ENCODE measurements around the gene GPR157. TPM values are rescaled to one million over a fixed set of nuclear protein-coding genes. Genes with fewer than 3 reads are reported as not detected.

GPR157 gene
- total and polyA plus RNA-seq, 2 experiments from 2014 or later: 0.81 to 3.9 TPM

GRCh38 chr1:9107136-9107535 lies 21.8 kb downstream of the GPR157 start (continued):
- TF ChIP-seq STAT1 (IDR thresholded peaks at IDR 0.05; ENCODE audit: unreplicated experiment) (no peak), CREB1 (CRISPR knock-in tag; IDR thresholded peaks at IDR 0.05; ENCODE audit: low read depth) (no peak), REST (IDR thresholded peaks at IDR 0.05; ENCODE audit: unreplicated experiment) (no peak), ZNF114 (CRISPR knock-in tag; IDR thresholded peaks at IDR 0.05) (no peak)

- Histone ChIP-seq H3K4me3 (no peak overlapping the region), H3K27ac (ENCODE audit: low read depth) (no peak overlapping the region), H2AFZ (no peak overlapping the region), H3K9me2 (ENCODE audit: insufficient read depth) (no peaks in the 10 kb centered on the region), H3K79me2 (replicated peaks; ENCODE audit: insufficient read depth) (no peaks in the 10 kb centered on the region), H3K4me1 (ENCODE audit: insufficient read depth) (peaks cover 4% of the 10 kb centered on the region; the same call in 1 of the 2 replicates), H3F3A (replicated peaks; ENCODE audit: low read depth) (no peaks in the 10 kb centered on the region; the same call in 1 of the 2 replicates), H3K27me3 (ENCODE audit: insufficient read depth) (no peaks in the 10 kb centered on the region), H4K20me1 (replicated peaks; ENCODE audit: insufficient read depth) (no peaks in the 10 kb centered on the region), H3K4me2 (no peak overlapping the region), H3K36me3 (ENCODE audit: insufficient read depth) (no peaks in the 10 kb centered on the region)
- ATAC-seq (no peak), DNase-seq (ENCODE audit: low spot score) (no peak)
- no peak for TF ChIP-seq CREB1 (CRISPR knock-in tag; IDR thresholded peaks at IDR 0.05; ENCODE audit: low read depth)
- TF ChIP-seq REST (IDR thresholded peaks at IDR 0.05; ENCODE audit: unreplicated experiment): no peak
- no peak for TF ChIP-seq JUNB (IDR thresholded peaks at IDR 0.05; ENCODE audit: unreplicated experiment)
- TF ChIP-seq POLR2AphosphoS5 (IDR thresholded peaks at IDR 0.05; ENCODE audit: low read depth): no peak
- TF ChIP-seq EZH2 (IDR thresholded peaks at IDR 0.05; ENCODE audit: low read depth, unreplicated experiment): no peak
- H3K27ac Mint-ChIP-seq: no peak overlapping the region
- no peak overlapping the region for H3K4me3 Mint-ChIP-seq
- peaks cover 11% of the 10 kb centered on the region for H3K4me1 Mint-ChIP-seq
- peaks cover 10% of the 10 kb centered on the region for H3K27me3 Mint-ChIP-seq (ENCODE audit: insufficient read depth, low read depth, poor library complexity)
- H3K36me3 Mint-ChIP-seq (ENCODE audit: low read depth): no peaks in the 10 kb centered on the region
- H3K9me3 Mint-ChIP-seq: no peaks in the 10 kb centered on the region
Observed at GRCh38 chr1:9106286-9106685, 22.6 kb downstream of the GPR157 start.
